ENCODE measurements around the gene VWA5A.

DNA sequence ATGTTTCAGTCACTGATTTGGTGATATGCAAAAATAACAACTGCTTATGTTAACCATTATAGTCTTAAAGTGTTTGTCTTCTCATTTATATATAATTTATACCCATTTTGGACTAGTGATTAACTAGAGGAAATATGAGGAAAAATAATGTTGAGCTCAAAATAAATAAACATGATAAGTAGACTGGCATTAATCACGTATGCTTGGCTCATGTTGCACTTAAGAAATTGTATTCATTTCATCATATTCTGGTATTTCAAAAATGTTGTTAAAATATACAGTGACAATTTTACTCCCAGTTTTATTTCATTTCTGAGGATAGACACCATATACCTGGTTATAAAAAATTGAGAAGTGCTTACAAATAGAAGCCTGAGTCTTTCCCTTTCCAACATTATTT is 64.1 kb downstream of the VWA5A start:
- TF ChIP-seq EZH2 (IDR thresholded peaks at IDR 0.05; ENCODE audit: borderline replicate concordance, control insufficient read depth, low read depth, low read length) (no peak), USF2 (IDR thresholded peaks at IDR 0.05; ENCODE audit: borderline replicate concordance, low read depth, low read length) (no peak), NFXL1 (IDR thresholded peaks at IDR 0.05; ENCODE audit: borderline replicate concordance) (no peak), CTCF (IDR thresholded peaks at IDR 0.05 in 2 of 3, conservative IDR thresholded peaks at IDR 0.05 in 1 of 3; ENCODE audit: control insufficient read depth in 2 of 3, extremely low read depth in 1 of 3, insufficient read depth in 1 of 3, low read depth in 3 of 3, low read length in 3 of 3) (no peak), CBX3 (IDR thresholded peaks at IDR 0.05; ENCODE audit: borderline replicate concordance, low read depth) (no peak), POLR2A (IDR thresholded peaks at IDR 0.05; ENCODE audit: low read depth, low read length) (no peak), RAD51 (IDR thresholded peaks at IDR 0.05) (no peak), DPF2 (IDR thresholded peaks at IDR 0.05) (no peak), SIN3A (IDR thresholded peaks at IDR 0.05; ENCODE audit: low read depth, low read length) (no peak)
- TF ChIP-seq, protein P1, sequence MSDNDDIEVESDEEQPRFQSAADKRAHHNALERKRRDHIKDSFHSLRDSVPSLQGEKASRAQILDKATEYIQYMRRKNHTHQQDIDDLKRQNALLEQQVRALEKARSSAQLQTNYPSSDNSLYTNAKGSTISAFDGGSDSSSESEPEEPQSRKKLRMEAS (IDR thresholded peaks at IDR 0.05; ENCODE audit: low read depth, low read length), result no peak
